HG03066 (cell line): ENCODE data around the gene RBP7.

ENCODE experiments used
- ATAC-seq: cut with Tn5 transposase; IDR thresholded peaks from one replicate; pipeline ENCODE4 v1.9.1; 2021; ENCODE audit warnings: low read depth; ENCODE audit not compliant: unreplicated experiment

Gene RBP7

DNA sequence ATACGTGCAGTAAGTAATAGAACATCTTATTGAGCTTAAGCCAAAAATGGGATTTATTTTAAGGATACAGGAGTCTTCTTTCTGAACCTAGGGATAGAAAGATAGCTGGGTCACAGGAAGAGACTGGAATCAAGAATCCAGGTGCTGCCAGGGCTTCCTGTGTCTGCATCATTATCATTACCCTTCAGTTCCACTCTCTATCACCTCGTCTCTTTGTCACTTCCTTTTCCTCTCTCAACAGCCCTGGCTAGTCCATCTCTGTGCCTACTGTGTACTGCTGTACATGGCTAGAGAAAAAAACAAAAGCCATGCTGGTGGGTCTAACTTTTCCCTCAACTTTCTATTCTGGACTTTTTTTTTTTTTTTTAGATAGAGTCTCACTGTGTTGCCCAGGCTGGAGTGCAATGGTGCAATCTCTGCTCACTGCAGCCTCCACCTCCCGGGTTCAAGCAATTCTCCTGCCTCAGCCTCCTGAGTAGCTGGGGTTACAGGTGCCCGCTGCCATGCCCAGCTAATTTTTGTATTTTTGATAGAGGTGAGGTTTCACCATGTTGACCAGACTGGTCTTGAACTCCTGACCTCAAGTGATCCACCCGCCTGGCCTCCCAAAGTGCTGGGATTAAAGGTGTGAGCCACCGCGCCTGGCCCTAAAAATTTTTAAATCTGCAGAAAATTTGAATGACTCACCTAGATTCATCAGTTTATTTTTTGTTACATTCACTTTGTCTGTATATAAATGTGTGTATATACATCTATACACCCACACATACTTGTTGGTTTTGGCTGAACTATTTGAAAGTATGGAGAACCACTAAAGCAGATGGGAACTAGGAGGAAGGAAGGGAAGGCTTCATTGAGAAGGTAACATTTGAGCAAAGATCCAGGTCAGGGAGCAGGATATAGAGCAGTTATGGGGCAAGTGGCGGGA, 67.7 kb downstream of the RBP7 start:
- no peak for ATAC-seq

DNA sequence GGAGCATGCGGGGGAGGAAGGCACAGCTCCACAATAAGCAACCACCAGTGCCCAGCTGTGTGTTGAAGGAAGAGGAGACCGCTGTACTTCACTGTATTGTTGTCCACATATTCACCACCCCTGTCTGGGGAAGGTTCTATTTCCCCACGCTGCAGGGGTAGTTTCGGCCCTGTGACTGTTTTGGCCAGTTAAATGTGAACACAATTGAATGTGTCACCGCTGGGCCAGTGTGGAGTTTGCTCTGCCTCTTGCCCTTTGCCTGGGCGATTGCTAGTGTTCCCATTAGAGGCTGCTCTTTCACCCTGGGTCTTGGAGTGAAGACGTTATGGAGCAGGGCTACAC, 68.3 kb downstream of the RBP7 start:
- no peak for ATAC-seq
